ENCODE measurements around the gene TMCO4.
A peak's percentile ranks its signal among the peaks of the same experiment; 100 is the strongest.

The TMCO4 gene

GRCh38 chr1:19768353-19769210 lies 31.1 kb downstream of the TMCO4 start:
- 58% methylated on average over 18 of the region's 18 CpGs for WGBS, 2 experiments
- no peak overlapping the region for H3K4me3 ChIP-seq (ENCODE audit: insufficient read depth, low read depth, low read length)
- H3K36me3 ChIP-seq (ENCODE audit: control insufficient read depth, insufficient read depth, low read length) = no peaks in the 10 kb centered on the region
- H3K9me3 ChIP-seq (ENCODE audit: control insufficient read depth, low read length) = no peaks in the 10 kb centered on the region
- peak overlapping the region; percentile 48 for H3K27ac ChIP-seq (ENCODE audit: insufficient read depth, low read depth, low read length, poor library complexity, severe bottlenecking)
- H3K27me3 ChIP-seq (ENCODE audit: control insufficient read depth, insufficient read depth, low read length, poor library complexity, severe bottlenecking) = no peaks in the 10 kb centered on the region
- peaks cover 21% of the 10 kb centered on the region for H3K4me1 ChIP-seq (ENCODE audit: control insufficient read depth, insufficient read depth, low read length)

GRCh38 chr1:19765623-19766022 lies 34.1 kb downstream of the TMCO4 start:
- WGBS, 2 experiments = 72% methylated on average over 10 of the region's 10 CpGs
- Histone ChIP-seq H3K9me3 (ENCODE audit: control insufficient read depth, low read length) (no peaks in the 10 kb centered on the region), H3K36me3 (ENCODE audit: control insufficient read depth, insufficient read depth, low read length) (no peaks in the 10 kb centered on the region), H3K27ac (ENCODE audit: insufficient read depth, low read depth, low read length, poor library complexity, severe bottlenecking) (no peak overlapping the region), H3K4me3 (ENCODE audit: insufficient read depth, low read depth, low read length) (no peak overlapping the region), H3K27me3 (ENCODE audit: control insufficient read depth, insufficient read depth, low read length, poor library complexity, severe bottlenecking) (no peaks in the 10 kb centered on the region), H3K4me1 (ENCODE audit: control insufficient read depth, insufficient read depth, low read length) (peaks cover 21% of the 10 kb centered on the region)

DNA sequence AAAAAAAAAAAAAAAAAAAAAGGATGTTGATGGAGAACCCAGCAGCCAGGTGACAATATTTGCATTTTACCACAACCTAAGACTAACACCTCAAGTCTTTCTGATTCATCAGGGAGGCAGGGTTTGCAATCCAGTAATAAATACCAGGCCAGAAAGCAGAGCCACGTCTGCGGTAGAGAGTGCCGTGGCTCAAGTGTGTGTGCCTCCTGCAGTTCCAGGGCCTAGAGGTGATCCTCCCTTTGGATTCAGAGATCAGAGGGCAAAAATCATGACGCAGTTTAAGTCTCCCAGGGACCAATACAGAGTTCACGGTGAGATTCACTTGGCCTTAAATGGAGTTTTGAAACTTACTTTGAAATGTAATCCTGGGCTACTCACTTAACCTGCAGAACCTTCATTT lies 34.9 kb downstream of the TMCO4 start:
- Histone ChIP-seq H3K36me3 (ENCODE audit: control insufficient read depth, insufficient read depth, low read length) (no peaks in the 10 kb centered on the region), H3K4me3 (ENCODE audit: insufficient read depth, low read depth, low read length) (no peak overlapping the region), H3K27ac (ENCODE audit: insufficient read depth, low read depth, low read length, poor library complexity, severe bottlenecking) (no peak overlapping the region), H3K4me1 (ENCODE audit: control insufficient read depth, insufficient read depth, low read length) (peaks cover 18% of the 10 kb centered on the region), H3K9me3 (ENCODE audit: control insufficient read depth, low read length) (no peaks in the 10 kb centered on the region), H3K27me3 (ENCODE audit: control insufficient read depth, insufficient read depth, low read length, poor library complexity, severe bottlenecking) (no peaks in the 10 kb centered on the region)
- WGBS, 2 experiments = 88 to 90% methylated on average over 5 of the region's 5 CpGs

- Histone ChIP-seq H3K9me3 (ENCODE audit: control insufficient read depth, low read length) (no peaks in the 10 kb centered on the region), H3K4me1 (ENCODE audit: control insufficient read depth, insufficient read depth, low read length) (no peaks in the 10 kb centered on the region), H3K36me3 (ENCODE audit: control insufficient read depth, insufficient read depth, low read length) (no peaks in the 10 kb centered on the region), H3K27ac (ENCODE audit: insufficient read depth, low read depth, low read length, poor library complexity, severe bottlenecking) (no peak overlapping the region), H3K4me3 (ENCODE audit: insufficient read depth, low read depth, low read length) (no peak overlapping the region), H3K27me3 (ENCODE audit: control insufficient read depth, insufficient read depth, low read length, poor library complexity, severe bottlenecking) (no peaks in the 10 kb centered on the region)
- WGBS, 2 experiments = 57% methylated on average over 11 of the region's 11 CpGs
Observed at GRCh38 chr1:19762175-19762779, 37.4 kb downstream of the TMCO4 start.

DNA sequence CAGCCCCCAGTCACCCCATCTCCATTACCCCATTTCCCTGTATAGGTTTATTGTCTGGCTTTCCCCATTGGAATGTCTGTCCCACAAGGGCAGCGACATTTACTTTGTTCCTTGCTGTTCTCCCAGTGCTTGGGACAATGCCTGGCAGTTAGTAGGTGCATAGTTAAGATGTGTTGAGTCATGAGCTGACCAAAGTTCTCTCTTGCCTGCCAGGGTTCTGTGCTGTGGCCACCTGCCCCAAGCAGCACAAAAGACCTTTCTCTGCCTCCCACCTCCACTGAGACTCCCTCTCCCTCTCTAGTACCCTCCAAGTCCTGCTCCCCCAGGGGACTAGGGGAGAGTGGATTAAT lies 40.0 kb downstream of the TMCO4 start:
- H3K4me1 ChIP-seq (ENCODE audit: control insufficient read depth, insufficient read depth, low read length) = no peaks in the 10 kb centered on the region
- no peaks in the 10 kb centered on the region for H3K27me3 ChIP-seq (ENCODE audit: control insufficient read depth, insufficient read depth, low read length, poor library complexity, severe bottlenecking)
- H3K4me3 ChIP-seq (ENCODE audit: insufficient read depth, low read depth, low read length) = no peak overlapping the region
- no peaks in the 10 kb centered on the region for H3K36me3 ChIP-seq (ENCODE audit: control insufficient read depth, insufficient read depth, low read length)
- 65% methylated on average over 1 of the region's 1 CpG for WGBS, 2 experiments
- no peaks in the 10 kb centered on the region for H3K9me3 ChIP-seq (ENCODE audit: control insufficient read depth, low read length)
- no peak overlapping the region for H3K27ac ChIP-seq (ENCODE audit: insufficient read depth, low read depth, low read length, poor library complexity, severe bottlenecking)

GRCh38 chr1:19758227-19758830 lies 41.4 kb downstream of the TMCO4 start:
- Histone ChIP-seq H3K36me3 (ENCODE audit: control insufficient read depth, insufficient read depth, low read length) (no peaks in the 10 kb centered on the region), H3K4me1 (ENCODE audit: control insufficient read depth, insufficient read depth, low read length) (no peaks in the 10 kb centered on the region), H3K27ac (ENCODE audit: insufficient read depth, low read depth, low read length, poor library complexity, severe bottlenecking) (no peak overlapping the region), H3K27me3 (ENCODE audit: control insufficient read depth, insufficient read depth, low read length, poor library complexity, severe bottlenecking) (no peaks in the 10 kb centered on the region), H3K9me3 (ENCODE audit: control insufficient read depth, low read length) (no peaks in the 10 kb centered on the region), H3K4me3 (ENCODE audit: insufficient read depth, low read depth, low read length) (no peak overlapping the region)
- WGBS, 2 experiments = 78 to 81% methylated on average over 7 of the region's 7 CpGs

- Histone ChIP-seq H3K27ac (ENCODE audit: insufficient read depth, low read depth, low read length, poor library complexity, severe bottlenecking) (no peak overlapping the region), H3K4me3 (ENCODE audit: insufficient read depth, low read depth, low read length) (no peak overlapping the region), H3K36me3 (ENCODE audit: control insufficient read depth, insufficient read depth, low read length) (no peaks in the 10 kb centered on the region), H3K9me3 (ENCODE audit: control insufficient read depth, low read length) (no peaks in the 10 kb centered on the region), H3K27me3 (ENCODE audit: control insufficient read depth, insufficient read depth, low read length, poor library complexity, severe bottlenecking) (no peaks in the 10 kb centered on the region), H3K4me1 (ENCODE audit: control insufficient read depth, insufficient read depth, low read length) (no peaks in the 10 kb centered on the region)
- WGBS, 2 experiments = 92 to 94% methylated on average over 4 of the region's 4 CpGs
Observed at GRCh38 chr1:19757641-19758040, 42.1 kb downstream of the TMCO4 start.

DNA sequence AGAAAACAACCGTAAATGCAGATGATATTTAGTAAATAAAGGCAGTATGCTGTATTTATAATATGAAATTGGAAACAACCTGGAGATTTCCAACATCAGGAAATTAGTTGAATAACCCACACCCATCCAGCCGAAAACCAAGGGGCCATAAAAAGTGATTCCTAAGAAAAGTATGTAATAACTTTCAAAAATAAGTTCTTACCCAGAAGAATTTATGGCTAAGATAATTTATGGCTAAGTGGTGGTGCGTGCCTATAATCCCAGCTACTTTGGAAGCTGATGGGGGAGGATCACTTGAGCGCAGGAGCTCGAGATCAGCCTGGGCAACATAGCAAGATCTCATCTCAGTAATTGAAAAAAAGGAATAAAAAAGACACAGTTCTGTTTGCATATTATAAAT lies 43.2 kb downstream of the TMCO4 start:
- H3K4me1 ChIP-seq (ENCODE audit: control insufficient read depth, insufficient read depth, low read length) = no peaks in the 10 kb centered on the region
- no peaks in the 10 kb centered on the region for H3K36me3 ChIP-seq (ENCODE audit: control insufficient read depth, insufficient read depth, low read length)
- 91 to 93% methylated on average over 3 to 5 of the region's 5 CpGs for WGBS, 2 experiments
- no peaks in the 10 kb centered on the region for H3K9me3 ChIP-seq (ENCODE audit: control insufficient read depth, low read length)
- H3K4me3 ChIP-seq (ENCODE audit: insufficient read depth, low read depth, low read length) = no peak overlapping the region
- H3K27ac ChIP-seq (ENCODE audit: insufficient read depth, low read depth, low read length, poor library complexity, severe bottlenecking) = no peak overlapping the region
- no peaks in the 10 kb centered on the region for H3K27me3 ChIP-seq (ENCODE audit: control insufficient read depth, insufficient read depth, low read length, poor library complexity, severe bottlenecking)

GRCh38 chr1:19754482-19754881 lies 45.2 kb downstream of the TMCO4 start:
- 88 to 90% methylated on average over 10 of the region's 10 CpGs for WGBS, 2 experiments
- Histone ChIP-seq H3K4me1 (ENCODE audit: control insufficient read depth, insufficient read depth, low read length) (no peaks in the 10 kb centered on the region), H3K27ac (ENCODE audit: insufficient read depth, low read depth, low read length, poor library complexity, severe bottlenecking) (no peak overlapping the region), H3K4me3 (ENCODE audit: insufficient read depth, low read depth, low read length) (no peak overlapping the region), H3K9me3 (ENCODE audit: control insufficient read depth, low read length) (no peaks in the 10 kb centered on the region), H3K27me3 (ENCODE audit: control insufficient read depth, insufficient read depth, low read length, poor library complexity, severe bottlenecking) (no peaks in the 10 kb centered on the region), H3K36me3 (ENCODE audit: control insufficient read depth, insufficient read depth, low read length) (no peaks in the 10 kb centered on the region)

DNA sequence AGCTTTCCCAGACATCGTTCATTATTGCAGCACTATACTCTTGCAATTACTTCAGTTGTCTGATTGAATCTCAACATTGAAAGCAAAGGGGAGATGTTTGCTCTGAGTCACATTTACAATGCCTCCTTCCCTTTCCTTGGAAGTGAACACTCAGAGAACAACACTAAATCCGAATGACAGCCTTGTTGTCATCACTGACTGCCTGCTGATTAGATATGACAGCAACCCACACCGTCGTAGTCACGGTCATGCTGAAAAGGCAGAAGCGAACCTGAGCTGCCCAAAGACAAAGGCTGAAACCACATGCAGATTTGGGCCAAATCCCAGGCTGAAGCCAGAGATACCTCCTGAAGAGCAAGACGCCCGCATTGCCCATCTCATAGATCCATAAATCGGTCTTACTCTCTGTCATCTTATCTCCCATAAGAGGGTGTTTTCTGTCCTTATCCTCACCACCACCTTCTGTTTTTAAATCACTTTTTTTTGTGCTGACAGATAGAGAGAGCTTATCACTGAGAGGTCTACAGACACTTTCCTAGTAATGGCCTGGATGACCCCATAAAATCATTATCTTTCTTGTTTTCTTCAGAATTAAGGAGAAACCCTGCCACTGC lies 47.5 kb downstream of the TMCO4 start:
- WGBS, 2 experiments = 89 to 91% methylated on average over 9 of the region's 9 CpGs
- Histone ChIP-seq H3K27ac (ENCODE audit: insufficient read depth, low read depth, low read length, poor library complexity, severe bottlenecking) (no peak overlapping the region), H3K4me3 (ENCODE audit: insufficient read depth, low read depth, low read length) (no peak overlapping the region), H3K9me3 (ENCODE audit: control insufficient read depth, low read length) (no peaks in the 10 kb centered on the region), H3K36me3 (ENCODE audit: control insufficient read depth, insufficient read depth, low read length) (no peaks in the 10 kb centered on the region), H3K4me1 (ENCODE audit: control insufficient read depth, insufficient read depth, low read length) (no peaks in the 10 kb centered on the region), H3K27me3 (ENCODE audit: control insufficient read depth, insufficient read depth, low read length, poor library complexity, severe bottlenecking) (no peaks in the 10 kb centered on the region)
